IPS-18c (cell line): ENCODE results near the gene SMC4.

ENCODE experiments used
- H3K4me3 ChIP-seq: 2 replicates; pipeline ENCODE4 v1.7.0; 2013; ENCODE audit warnings: low read depth, mild to moderate bottlenecking, low read length, moderate library complexity; ENCODE audit not compliant: insufficient read depth
- H3K9me3 ChIP-seq: one replicate; pipeline ENCODE4 v1.6.1; 2013; ENCODE audit warnings: mild to moderate bottlenecking, low read length, moderate library complexity; ENCODE audit not compliant: control insufficient read depth, insufficient read depth

Gene SMC4

DNA sequence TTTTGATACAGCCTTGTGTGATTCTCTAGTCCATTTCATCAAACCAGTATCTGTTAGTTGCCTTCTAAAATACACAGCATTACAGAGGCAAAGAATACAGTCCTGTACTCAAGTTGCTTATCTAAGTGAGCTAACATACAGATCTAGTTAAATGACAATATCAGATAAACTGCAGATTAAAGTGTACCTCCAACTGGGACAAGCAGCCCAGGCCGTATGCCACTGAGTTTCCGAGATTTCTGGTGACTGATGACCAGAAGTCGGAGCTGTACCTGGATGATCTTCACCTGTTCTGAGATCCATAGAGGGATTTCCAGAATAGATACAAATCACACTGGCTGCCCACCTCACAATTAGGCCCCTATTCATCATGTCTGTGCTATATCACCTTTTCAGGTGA, 56.4 kb downstream of the SMC4 start:
- Histone ChIP-seq H3K9me3 (no peaks in the 10 kb centered on the region), H3K4me3 (no peak overlapping the region)

DNA sequence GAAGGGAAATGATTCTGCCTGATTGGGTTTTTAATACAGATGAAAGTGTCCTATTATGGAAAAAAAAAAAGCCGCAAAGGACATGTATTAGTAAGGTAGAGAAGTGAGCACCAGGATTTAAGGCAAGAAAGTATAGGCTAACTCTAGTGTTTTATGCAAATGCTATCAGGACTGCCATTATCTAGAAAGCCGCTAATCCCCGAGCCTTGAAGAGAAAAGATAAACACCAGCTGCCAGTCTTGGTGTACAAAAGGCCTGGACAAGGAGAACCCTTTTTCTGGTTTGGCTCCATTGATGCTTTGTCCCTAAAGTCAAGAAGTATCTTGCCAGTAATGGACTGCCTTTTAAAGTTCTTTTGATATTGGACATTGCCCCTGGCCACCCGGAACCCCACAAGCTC, 58.7 kb downstream of the SMC4 start:
- H3K4me3 ChIP-seq, result no peak overlapping the region
- H3K9me3 ChIP-seq, result no peaks in the 10 kb centered on the region

DNA sequence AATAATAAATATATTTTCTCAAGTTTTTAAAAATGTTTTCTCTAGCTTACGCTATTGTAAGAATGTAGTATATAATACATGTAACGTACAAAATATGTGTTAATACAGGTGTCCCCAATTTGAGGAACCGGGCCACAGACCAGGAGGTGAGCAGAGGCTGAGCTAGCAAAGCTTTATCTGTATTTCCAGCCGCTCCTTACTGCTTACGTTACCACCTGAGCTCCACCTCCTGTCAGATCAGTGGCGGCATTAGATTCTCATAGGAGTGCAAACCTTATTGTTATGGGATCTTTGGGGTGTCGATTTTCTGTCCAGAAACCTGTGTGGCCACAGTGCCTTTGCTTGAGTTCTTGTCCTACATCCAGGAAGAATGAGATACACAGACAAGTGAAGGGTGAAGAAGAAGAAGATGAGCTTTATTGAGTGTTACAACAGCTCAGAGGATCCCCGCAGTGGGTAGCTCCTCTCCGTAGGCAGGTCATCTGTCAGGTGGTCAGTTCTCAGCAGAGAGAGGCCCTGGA, 60.1 kb downstream of the SMC4 start:
- no peaks in the 10 kb centered on the region for H3K9me3 ChIP-seq

DNA sequence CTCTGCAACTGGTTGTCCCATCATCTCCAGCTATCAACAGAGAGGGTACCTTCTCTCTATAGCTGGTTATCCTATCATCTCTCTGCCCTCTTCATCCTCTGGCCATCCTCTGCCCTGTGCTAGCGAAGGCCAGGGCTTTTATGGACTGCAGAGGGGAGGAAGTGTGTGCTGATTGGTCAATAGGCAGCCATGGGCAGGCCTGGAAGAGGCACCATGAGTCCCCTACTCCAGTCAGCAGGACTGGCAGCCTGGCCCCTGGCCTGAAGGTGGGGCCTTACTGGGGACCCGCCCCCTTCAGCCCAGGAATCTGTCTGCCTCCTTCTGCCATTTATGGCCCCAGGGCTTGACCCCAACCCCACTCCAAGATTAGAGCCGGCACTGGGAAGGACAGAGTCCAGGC, 60.6 kb downstream of the SMC4 start:
- no peak overlapping the region for H3K4me3 ChIP-seq
- H3K9me3 ChIP-seq, result no peaks in the 10 kb centered on the region

More for the DNA sequence above, 60.1 kb downstream of the SMC4 start:
- H3K4me3 ChIP-seq, result no peak overlapping the region

DNA sequence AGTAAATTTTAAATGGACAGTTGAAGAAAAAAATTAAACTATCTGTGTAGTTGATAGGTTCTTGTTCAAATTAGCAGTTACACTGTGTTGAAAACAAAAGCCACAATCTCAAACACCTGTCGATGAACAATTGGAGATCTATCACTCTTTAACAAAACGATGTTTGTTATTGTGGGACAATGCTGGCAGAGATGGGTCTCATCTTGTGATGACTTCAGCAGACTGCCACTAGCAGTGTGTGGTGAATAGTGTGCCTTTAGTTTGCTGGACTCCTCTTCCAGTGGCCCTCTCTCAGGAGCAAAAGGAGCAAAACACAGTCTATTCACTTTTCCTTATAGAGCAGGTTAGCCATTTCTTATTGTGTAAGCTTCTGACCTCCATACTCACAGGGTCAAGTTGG, 64.9 kb downstream of the SMC4 start:
- Histone ChIP-seq H3K9me3 (no peaks in the 10 kb centered on the region), H3K4me3 (no peak overlapping the region)

DNA sequence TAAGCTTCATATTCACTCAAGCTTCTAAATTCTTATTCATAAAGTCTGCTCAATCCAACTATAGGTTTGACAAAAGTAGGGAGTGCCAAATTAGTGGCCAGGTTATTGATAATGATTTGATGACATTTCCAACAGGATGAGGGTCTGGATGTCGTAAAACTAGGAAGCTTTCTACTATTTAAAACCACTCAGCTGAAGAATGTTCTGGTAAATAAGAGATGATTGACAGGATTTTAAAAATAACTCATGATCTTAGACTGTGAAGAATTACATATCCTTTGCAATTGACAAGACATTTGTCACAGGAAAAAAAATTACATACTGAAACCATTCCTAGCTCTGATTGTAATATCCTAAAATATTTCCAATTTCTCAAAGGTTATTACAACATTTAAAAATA, 65.5 kb downstream of the SMC4 start:
- Histone ChIP-seq H3K4me3 (no peak overlapping the region), H3K9me3 (no peaks in the 10 kb centered on the region)

DNA sequence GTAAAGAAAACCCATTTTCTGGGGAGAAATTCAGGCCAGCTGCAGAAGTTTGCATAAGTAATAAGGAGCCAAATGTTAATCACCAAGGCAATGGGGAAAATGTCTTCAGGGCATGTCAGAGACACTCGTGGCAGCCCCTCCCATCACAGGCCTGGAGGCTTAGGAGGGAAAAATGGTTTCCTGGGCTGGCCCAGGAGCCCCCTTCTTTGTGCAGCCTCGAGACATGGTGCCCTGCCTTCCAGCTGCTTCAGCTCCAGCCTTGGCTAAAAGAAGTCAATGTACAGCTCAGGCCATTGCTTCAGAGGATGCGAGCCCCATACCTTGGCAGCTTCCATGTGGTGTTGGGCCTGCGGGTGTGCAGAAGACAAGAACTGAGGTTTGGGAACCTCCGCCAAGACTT, 70.7 kb downstream of the SMC4 start:
- no peak overlapping the region for H3K4me3 ChIP-seq
- no peaks in the 10 kb centered on the region for H3K9me3 ChIP-seq

DNA sequence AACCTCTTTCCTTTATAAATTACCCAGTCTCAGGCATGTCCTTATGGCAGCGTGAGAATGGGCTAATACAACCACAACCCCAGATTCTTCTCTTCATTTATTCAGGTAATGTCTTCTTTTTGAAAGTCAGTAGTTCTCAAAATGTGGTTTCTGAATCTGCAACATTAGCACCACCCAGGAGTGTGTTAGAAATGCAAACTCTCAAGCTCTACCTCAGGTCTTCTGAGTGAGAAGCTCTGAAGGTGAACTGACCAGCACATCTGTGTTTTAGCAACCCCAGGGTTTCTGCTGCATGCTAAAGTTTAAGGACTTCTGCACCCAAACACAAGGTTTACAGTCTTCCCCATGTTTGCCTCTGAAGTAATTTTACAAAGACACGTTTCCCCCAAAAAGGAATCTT, 72.4 kb downstream of the SMC4 start:
- Histone ChIP-seq H3K4me3 (no peak overlapping the region), H3K9me3 (no peaks in the 10 kb centered on the region)

DNA sequence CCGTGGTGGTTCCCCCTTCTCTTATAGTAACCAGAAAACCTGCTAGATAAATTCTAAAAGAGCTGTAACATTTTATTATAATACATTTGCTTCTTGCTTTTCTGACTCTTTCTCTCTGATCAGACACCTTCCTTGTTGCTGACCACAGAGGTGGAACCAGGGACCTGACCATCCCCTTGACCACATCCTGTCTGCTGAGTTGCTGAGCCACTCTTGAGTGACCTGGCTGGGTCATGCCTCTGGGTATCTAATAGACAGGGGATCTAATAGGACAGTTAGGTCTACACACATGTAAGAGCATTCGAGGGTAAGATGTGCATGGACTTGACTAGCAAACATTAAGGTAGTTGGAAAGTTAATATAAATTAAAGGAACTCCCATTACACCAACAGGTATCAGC, 72.9 kb downstream of the SMC4 start:
- no peak overlapping the region for H3K4me3 ChIP-seq
- H3K9me3 ChIP-seq, result no peaks in the 10 kb centered on the region

DNA sequence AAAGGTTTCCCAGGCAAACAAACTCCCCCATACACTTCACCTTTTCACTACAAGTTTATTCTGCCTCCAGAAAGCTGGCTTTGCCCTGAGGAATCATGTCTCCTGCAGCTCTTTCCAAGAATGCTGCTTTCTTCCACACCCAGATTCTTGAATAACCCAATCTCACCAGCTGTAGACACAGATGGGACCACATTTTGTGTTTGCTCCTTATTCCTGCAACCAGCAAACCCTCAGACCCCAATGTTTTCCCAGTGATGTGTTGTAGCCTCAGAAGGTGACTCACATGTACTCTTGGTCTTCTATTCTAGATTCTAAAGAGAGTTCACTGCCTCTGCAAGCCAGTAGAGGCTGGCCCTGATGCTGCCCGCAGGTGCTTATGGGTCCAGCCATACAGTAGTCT, 73.8 kb downstream of the SMC4 start:
- no peaks in the 10 kb centered on the region for H3K9me3 ChIP-seq

DNA sequence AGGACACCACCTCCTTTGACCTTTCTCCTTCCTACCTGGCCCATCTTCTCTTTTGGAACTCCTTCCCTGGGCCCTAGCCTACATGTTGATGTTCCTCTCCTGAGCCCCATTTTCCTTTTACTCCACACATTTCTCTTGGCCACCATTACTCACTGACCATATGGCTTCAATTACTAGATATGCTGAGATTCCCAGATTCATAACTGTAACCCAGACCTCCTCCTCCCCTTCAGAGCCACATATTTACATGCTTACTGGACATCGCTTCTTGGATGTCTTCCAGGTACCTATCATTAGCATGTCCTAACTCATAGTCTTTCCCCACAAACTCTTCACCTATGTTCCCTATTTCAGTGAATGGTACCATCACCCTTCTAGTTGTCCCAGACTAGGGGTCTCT, 74.5 kb downstream of the SMC4 start:
- H3K4me3 ChIP-seq, result no peak overlapping the region
- no peaks in the 10 kb centered on the region for H3K9me3 ChIP-seq

More for the DNA sequence above, 73.8 kb downstream of the SMC4 start:
- H3K4me3 ChIP-seq, result no peak overlapping the region

DNA sequence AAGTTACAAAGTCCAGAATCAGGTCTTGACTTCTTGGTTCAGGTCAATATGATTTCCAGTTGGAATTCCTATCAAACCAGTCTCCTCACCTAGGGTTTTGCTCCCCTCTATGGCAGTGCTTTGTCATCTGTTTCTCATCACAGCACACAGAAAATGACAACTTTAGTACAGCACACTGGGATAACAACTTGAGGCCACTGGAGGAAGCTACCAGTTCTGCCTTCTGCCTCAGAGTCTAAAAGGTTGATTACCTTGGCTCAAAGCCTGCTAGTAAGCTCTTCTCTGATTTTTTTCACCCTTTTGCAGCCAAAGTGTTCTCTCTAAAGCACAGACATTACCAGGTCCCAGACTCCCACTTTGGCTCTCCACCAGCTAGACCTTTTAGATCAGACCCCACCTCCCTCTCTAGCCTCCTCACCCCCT, 75.0 kb downstream of the SMC4 start:
- Histone ChIP-seq H3K9me3 (no peaks in the 10 kb centered on the region), H3K4me3 (no peak overlapping the region)

DNA sequence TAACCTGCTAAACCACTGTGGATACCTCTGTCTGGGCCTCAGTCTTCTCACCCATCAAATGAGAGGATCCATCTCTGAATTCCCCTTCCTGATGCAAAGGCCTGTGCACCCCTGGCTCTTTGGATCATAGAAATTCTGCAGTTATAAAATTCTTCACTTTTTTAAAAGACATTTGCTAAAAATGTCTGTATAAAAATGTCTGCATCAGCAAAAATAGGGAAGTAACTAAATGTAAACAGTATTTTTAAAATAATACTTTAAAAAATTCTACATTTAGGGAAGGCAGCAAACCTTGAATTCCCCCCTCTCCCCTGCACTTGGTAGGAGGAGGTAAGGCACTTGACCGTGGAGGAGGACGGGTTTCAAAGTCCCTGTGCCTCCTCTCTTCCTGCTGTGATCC, 75.7 kb downstream of the SMC4 start:
- no peaks in the 10 kb centered on the region for H3K9me3 ChIP-seq
- H3K4me3 ChIP-seq, result no peak overlapping the region

DNA sequence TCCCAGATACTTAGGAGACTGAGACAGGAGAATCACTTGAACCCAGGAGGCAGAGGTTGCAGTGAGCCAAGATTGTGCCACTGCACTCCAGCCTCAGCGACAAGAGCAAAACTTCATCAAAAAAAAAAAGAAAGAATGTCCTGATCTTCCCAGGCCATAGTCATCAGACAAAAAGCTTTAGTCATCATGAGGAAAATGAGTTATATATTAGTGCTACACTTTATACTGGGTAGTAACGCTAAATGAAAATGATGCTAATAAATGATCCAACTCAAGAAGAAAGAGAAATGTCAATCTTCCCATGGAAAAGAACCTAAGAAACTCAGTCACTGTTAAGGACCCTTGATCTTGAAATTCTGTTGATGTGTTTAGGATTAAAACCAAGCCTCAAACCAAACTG, 76.4 kb downstream of the SMC4 start:
- Histone ChIP-seq H3K4me3 (no peak overlapping the region), H3K9me3 (no peaks in the 10 kb centered on the region)

DNA sequence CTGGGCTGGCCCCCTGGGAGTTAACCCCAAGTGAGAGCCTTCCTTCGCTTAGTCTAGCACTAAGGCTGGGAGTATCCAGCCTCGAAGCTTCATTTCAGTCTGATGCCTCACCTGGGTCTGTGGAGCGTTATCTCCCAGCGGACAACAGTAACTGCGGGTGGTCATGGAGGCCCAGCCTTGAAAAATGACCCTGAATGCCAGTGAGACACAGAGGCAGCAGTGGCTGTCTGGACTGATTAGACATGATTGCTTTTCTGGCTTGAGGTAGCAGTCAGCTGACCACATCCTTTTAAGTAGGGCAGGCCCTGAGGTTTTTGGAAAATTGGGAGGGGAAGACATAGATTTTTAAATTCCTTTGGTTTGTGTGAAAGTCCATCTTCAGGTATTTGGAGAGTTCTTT, 78.3 kb downstream of the SMC4 start:
- H3K4me3 ChIP-seq, result no peak overlapping the region
- no peaks in the 10 kb centered on the region for H3K9me3 ChIP-seq

DNA sequence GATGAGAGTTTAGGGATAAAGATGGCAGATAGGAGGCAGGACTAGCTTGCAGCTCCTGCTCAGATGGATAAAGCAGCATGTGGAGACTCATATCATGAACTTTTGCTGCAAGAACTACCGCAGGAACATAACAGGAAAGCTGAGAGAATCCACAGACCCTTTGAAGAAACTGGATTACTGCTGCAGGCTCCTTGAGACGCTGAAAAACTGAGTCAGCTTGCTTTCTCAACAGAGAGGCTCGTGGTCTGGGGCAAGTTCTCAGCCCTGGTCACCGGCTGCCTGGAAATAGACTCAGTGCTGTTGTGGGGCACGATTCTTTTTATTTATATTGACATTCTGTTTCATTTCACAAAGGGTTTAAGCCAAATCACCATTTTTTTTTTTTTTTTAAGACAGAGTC, 78.9 kb downstream of the SMC4 start:
- no peak overlapping the region for H3K4me3 ChIP-seq
- H3K9me3 ChIP-seq, result no peaks in the 10 kb centered on the region

DNA sequence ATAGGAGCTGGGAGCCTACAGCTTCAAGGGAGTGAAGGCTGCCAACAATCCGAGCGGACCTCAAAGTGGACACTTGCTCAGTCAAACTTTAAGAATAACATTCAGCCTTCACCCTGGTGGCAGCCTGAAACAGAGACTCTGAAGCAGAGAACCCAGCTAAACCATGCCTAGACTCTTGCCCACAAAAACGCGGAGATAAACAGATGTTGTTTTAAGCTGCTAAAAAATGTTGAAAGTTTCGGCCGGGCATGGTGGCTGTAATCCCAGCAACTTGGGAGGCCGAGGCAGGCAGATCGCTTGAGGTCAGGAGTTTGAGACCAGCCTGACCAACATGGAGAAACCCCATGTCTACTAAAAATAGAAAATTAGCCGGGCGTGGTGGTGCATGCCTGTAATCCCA, 79.9 kb downstream of the SMC4 start:
- Histone ChIP-seq H3K4me3 (no peak overlapping the region), H3K9me3 (no peaks in the 10 kb centered on the region)

DNA sequence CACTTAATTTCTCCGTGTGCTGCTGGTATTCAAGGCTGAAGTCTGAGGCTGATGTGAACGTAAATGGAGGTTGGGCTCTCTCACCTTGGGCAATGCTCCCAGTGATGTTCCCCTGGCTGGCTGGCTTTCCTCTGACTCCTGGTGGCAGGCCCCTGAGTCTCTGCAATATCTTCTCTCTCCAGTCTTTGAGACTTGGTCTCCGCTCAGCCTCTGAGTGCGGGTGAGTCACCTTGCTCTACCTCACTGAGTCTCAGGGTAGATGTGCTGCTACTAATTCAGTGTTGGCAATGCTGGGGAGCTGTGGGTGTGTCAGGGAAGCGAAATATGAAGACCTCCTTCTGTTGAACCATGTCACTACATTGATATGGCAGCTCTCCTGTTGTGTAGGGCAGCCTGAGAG, 81.5 kb downstream of the SMC4 start:
- H3K9me3 ChIP-seq, result no peaks in the 10 kb centered on the region
- H3K4me3 ChIP-seq, result no peak overlapping the region

DNA sequence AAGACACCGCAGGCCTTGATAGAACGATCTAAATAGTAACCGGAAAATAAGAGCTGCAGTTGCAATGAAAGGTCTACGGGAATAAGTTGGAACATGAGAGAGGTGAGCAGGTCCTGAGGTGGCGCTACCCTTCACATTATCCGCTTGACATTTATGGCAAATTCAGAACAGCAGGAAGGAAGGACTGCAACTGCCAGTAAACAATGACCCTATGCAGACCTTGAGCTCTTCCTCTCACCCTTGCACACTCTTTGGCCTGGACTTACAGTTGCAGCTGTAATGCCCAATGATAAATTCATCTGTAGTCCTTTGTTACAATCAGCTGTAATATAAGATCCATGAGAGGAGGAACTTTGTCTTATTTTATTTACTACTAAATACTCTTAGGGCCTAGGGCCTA, 82.4 kb downstream of the SMC4 start:
- H3K9me3 ChIP-seq, result no peaks in the 10 kb centered on the region
- no peak overlapping the region for H3K4me3 ChIP-seq

DNA sequence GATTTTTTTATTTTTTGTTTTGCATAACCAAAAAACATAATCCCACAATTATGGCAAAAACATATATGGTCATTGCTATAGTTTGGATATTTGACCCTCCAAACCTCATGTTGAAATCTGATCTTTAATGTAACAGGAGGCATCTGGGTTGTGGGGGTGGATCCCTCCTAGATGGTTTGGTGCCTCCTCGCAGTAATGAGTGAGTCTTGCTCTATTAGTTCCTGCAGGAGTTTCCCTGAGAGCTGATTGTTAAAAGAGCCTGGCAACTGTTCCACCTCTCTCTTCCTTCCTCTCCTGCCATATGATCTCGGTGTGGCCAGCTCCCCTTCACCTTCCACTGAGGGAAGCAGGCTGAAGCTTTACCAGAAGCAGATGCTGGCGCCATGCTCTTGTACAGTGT, 83.3 kb downstream of the SMC4 start:
- Histone ChIP-seq H3K4me3 (no peak overlapping the region), H3K9me3 (no peaks in the 10 kb centered on the region)
